GM10266 (cell line): ENCODE measurements around the gene SPNS1.
"Not testable (repeated sequence)": the region's sequence is repeated elsewhere in the genome, so short reads cannot be mapped to it uniquely, and the experiment has no call there.

Experiments used
- DNase-seq: peaks from one replicate; pipeline ENCODE4 v3.0.0; 2012; ENCODE audit errors: extremely low spot score
- CTCF ChIP-seq: IDR thresholded peaks from 2 replicates; pipeline ENCODE4 v1.5.1; 2012; ENCODE audit warnings: mild to moderate bottlenecking, low read depth; ENCODE audit not compliant: control insufficient read depth, insufficient read depth; ENCODE audit errors: missing control alignments

SPNS1 gene

GRCh38 chr16:28990375-28991040 lies 15.9 kb downstream of the SPNS1 start:
- TF ChIP-seq CTCF: no peak

GRCh38 chr16:28991687-28992086 lies 17.1 kb downstream of the SPNS1 start:
- DNase-seq: no peak
- TF ChIP-seq CTCF: no peak

More at GRCh38 chr16:28990375-28991040, 15.9 kb downstream of the SPNS1 start:
- no peak for DNase-seq

- no peak for TF ChIP-seq CTCF
- DNase-seq: no peak
Observed at GRCh38 chr16:28992496-28992895, 17.9 kb downstream of the SPNS1 start.

GRCh38 chr16:28998837-28999236 lies 24.3 kb downstream of the SPNS1 start:
- no peak for TF ChIP-seq CTCF
- DNase-seq: no peak

- DNase-seq: no peak
- TF ChIP-seq CTCF: no peak
Observed at GRCh38 chr16:28999577-28999976, 25.0 kb downstream of the SPNS1 start.

GRCh38 chr16:29000019-29000418 lies 25.4 kb downstream of the SPNS1 start:
- no peak for TF ChIP-seq CTCF
- DNase-seq: no peak

GRCh38 chr16:29004496-29005139 lies 30.0 kb downstream of the SPNS1 start:
- DNase-seq: not testable (repeated sequence)
